Measurements from ENCODE around the gene TRMT2A.
"Not testable (repeated sequence)": the region's sequence is repeated elsewhere in the genome, so short reads cannot be mapped to it uniquely, and the experiment has no call there.

TRMT2A gene

GRCh38 chr22:20069331-20070042, 47.5 kb downstream of the TRMT2A start:
- DNase-seq (ENCODE audit: insufficient read length) = no peak
- FAIRE-seq = no peak
- TF ChIP-seq TAF1 (IDR thresholded peaks at IDR 0.05; ENCODE audit: borderline replicate concordance, low read depth, low read length) = no peak
- TF ChIP-seq POLR2A (IDR thresholded peaks at IDR 0.05; ENCODE audit: low read depth, low read length) = no peak
- TF ChIP-seq POLR2AphosphoS5 (IDR thresholded peaks at IDR 0.05; ENCODE audit: low read depth, low read length) = no peak

- FAIRE-seq (no peak), DNase-seq (ENCODE audit: insufficient read length) (no peak)
- no peak for TF ChIP-seq TAF1 (IDR thresholded peaks at IDR 0.05; ENCODE audit: borderline replicate concordance, low read depth, low read length)
- no peak for TF ChIP-seq POLR2AphosphoS5 (IDR thresholded peaks at IDR 0.05; ENCODE audit: low read depth, low read length)
- TF ChIP-seq POLR2A (IDR thresholded peaks at IDR 0.05; ENCODE audit: low read depth, low read length) = no peak
Observed at GRCh38 chr22:20068640-20069039, 48.4 kb downstream of the TRMT2A start.

GRCh38 chr22:20067384-20067682, 49.7 kb downstream of the TRMT2A start:
- not testable (repeated sequence) for DNase-seq (ENCODE audit: insufficient read length); FAIRE-seq

GRCh38 chr22:20066617-20067383, 50.2 kb downstream of the TRMT2A start:
- no peak for TF ChIP-seq POLR2A (IDR thresholded peaks at IDR 0.05; ENCODE audit: low read depth, low read length)
- FAIRE-seq (no peak), DNase-seq (ENCODE audit: insufficient read length) (no peak)

- TF ChIP-seq POLR2AphosphoS5 (IDR thresholded peaks at IDR 0.05; ENCODE audit: low read depth, low read length) = no peak
- TF ChIP-seq POLR2A (IDR thresholded peaks at IDR 0.05; ENCODE audit: low read depth, low read length) = no peak
- no peak for TF ChIP-seq TAF1 (IDR thresholded peaks at IDR 0.05; ENCODE audit: borderline replicate concordance, low read depth, low read length)
- FAIRE-seq = no peak
- no peak for DNase-seq (ENCODE audit: insufficient read length)
Observed at GRCh38 chr22:20065896-20066616, 51.0 kb downstream of the TRMT2A start.

- TF ChIP-seq POLR2AphosphoS5 (IDR thresholded peaks at IDR 0.05; ENCODE audit: low read depth, low read length) (no peak), POLR2A (IDR thresholded peaks at IDR 0.05; ENCODE audit: low read depth, low read length) (no peak), TAF1 (IDR thresholded peaks at IDR 0.05; ENCODE audit: borderline replicate concordance, low read depth, low read length) (no peak)
- no peak for DNase-seq (ENCODE audit: insufficient read length)
- no peak for FAIRE-seq
Observed at GRCh38 chr22:20064545-20065262, 52.3 kb downstream of the TRMT2A start.

GRCh38 chr22:20064140-20064480, 52.9 kb downstream of the TRMT2A start:
- FAIRE-seq (no peak), DNase-seq (ENCODE audit: insufficient read length) (no peak)
- TF ChIP-seq POLR2A (IDR thresholded peaks at IDR 0.05; ENCODE audit: low read depth, low read length) = no peak
- TF ChIP-seq POLR2AphosphoS5 (IDR thresholded peaks at IDR 0.05; ENCODE audit: low read depth, low read length) = no peak
- no peak for TF ChIP-seq TAF1 (IDR thresholded peaks at IDR 0.05; ENCODE audit: borderline replicate concordance, low read depth, low read length)

GRCh38 chr22:20063271-20064139, 53.5 kb downstream of the TRMT2A start:
- TF ChIP-seq POLR2AphosphoS5 (IDR thresholded peaks at IDR 0.05; ENCODE audit: low read depth, low read length) (no peak), POLR2A (IDR thresholded peaks at IDR 0.05; ENCODE audit: low read depth, low read length) (no peak), TAF1 (IDR thresholded peaks at IDR 0.05; ENCODE audit: borderline replicate concordance, low read depth, low read length) (no peak)
- DNase-seq (ENCODE audit: insufficient read length) (no peak), FAIRE-seq (no peak)

GRCh38 chr22:20062766-20063083, 54.3 kb downstream of the TRMT2A start:
- FAIRE-seq = no peak
- no peak for DNase-seq (ENCODE audit: insufficient read length)
- no peak for TF ChIP-seq POLR2AphosphoS5 (IDR thresholded peaks at IDR 0.05; ENCODE audit: low read depth, low read length)
- no peak for TF ChIP-seq TAF1 (IDR thresholded peaks at IDR 0.05; ENCODE audit: borderline replicate concordance, low read depth, low read length)
- no peak for TF ChIP-seq POLR2A (IDR thresholded peaks at IDR 0.05; ENCODE audit: low read depth, low read length)

- no peak for TF ChIP-seq TAF1 (IDR thresholded peaks at IDR 0.05; ENCODE audit: borderline replicate concordance, low read depth, low read length)
- no peak for TF ChIP-seq POLR2AphosphoS5 (IDR thresholded peaks at IDR 0.05; ENCODE audit: low read depth, low read length)
- no peak for TF ChIP-seq POLR2A (IDR thresholded peaks at IDR 0.05; ENCODE audit: low read depth, low read length)
- FAIRE-seq (no peak), DNase-seq (ENCODE audit: insufficient read length) (no peak)
Observed at GRCh38 chr22:20062043-20062765, 54.8 kb downstream of the TRMT2A start.

All from GM12892 (cell line).